HG03103 (cell line): ENCODE data around the gene TMCC1.

Experiments used
- ATAC-seq: cut with Tn5 transposase; IDR thresholded peaks from one replicate; pipeline ENCODE4 v1.9.1; 2021; ENCODE audit warnings: low read depth; ENCODE audit not compliant: unreplicated experiment

Gene TMCC1

GRCh38 chr3:129603991-129604749 is 289.3 kb downstream of the TMCC1 start:
- ATAC-seq = no peak

- no peak for ATAC-seq
Observed at GRCh38 chr3:129603561-129603942, 290.0 kb downstream of the TMCC1 start.

- ATAC-seq = no peak
Observed at GRCh38 chr3:129602730-129603560, 290.6 kb downstream of the TMCC1 start.

- no peak for ATAC-seq
Observed at GRCh38 chr3:129602309-129602708, 291.2 kb downstream of the TMCC1 start.

GRCh38 chr3:129601713-129602112 is 291.8 kb downstream of the TMCC1 start:
- ATAC-seq = no peak

- no peak for ATAC-seq
Observed at GRCh38 chr3:129600348-129600747, 293.2 kb downstream of the TMCC1 start.

GRCh38 chr3:129599607-129600006 is 293.9 kb downstream of the TMCC1 start:
- no peak for ATAC-seq

- no peak for ATAC-seq
Observed at GRCh38 chr3:129599073-129599472, 294.4 kb downstream of the TMCC1 start.

- ATAC-seq = no peak
Observed at GRCh38 chr3:129598484-129598883, 295.0 kb downstream of the TMCC1 start.

- no peak for ATAC-seq
Observed at GRCh38 chr3:129598000-129598381, 295.5 kb downstream of the TMCC1 start.
